ENCODE data around the gene UXT.
"Not testable (repeated sequence)": the region's sequence is repeated elsewhere in the genome, so short reads cannot be mapped to it uniquely, and the experiment has no call there.

- TF ChIP-seq YY1 (IDR thresholded peaks at IDR 0.05; ENCODE audit: insufficient read depth, insufficient read length); ZNF274 (IDR thresholded peaks at IDR 0.05; ENCODE audit: low read depth, low read length): not testable (repeated sequence)
Observed at GRCh38 chrX:47603125-47603524, 55.9 kb downstream of the UXT start.

Measured in NT2/D1 (cell line).